Activated CD8-positive, alpha-beta T cell treated with anti-CD3 and anti-CD28 coated beads for 36 hours (primary cell): Measurements from ENCODE around the gene AFF1. TPM values are rescaled to one million over a fixed set of nuclear protein-coding genes. Genes with fewer than 3 reads are reported as not detected.

Source experiments
- ATAC-seq: fragments of 200-7000 bp; cut with Tn5 transposase; one replicate; pipeline ENCODE4 v1.10.0; 2021; ENCODE audit warnings: mild to moderate bottlenecking, moderate library complexity
- CTCF ChIA-PET: fragments of 350-600 bp; sonication (Branson Sonifier 250); formaldehyde crosslinking; loops from one replicate; lab custom pipeline; 2021; ENCODE audit warnings: antibody characterized with exemption; lab: Charles Lee
- POLR2A ChIA-PET: fragments of 350-600 bp; sonication (Branson Sonifier 250); formaldehyde crosslinking; loops from one replicate; lab custom pipeline; 2021; ENCODE audit warnings: antibody characterized with exemption; lab: Charles Lee
- DNase-seq: peaks from one replicate; pipeline ENCODE4 v3.0.0-alpha.2; 2020
- H3K27ac Mint-ChIP-seq: one replicate; pipeline ENCODE4 v1.8.0; 2021; ENCODE audit warnings: mild to moderate bottlenecking, mixed read lengths
- H3K27me3 Mint-ChIP-seq: one replicate; pipeline ENCODE4 v1.8.0; 2021; ENCODE audit warnings: mixed read lengths
- H3K36me3 Mint-ChIP-seq: one replicate; pipeline ENCODE4 v1.8.0; 2021; ENCODE audit warnings: low read depth, mixed read lengths
- H3K4me1 Mint-ChIP-seq: one replicate; pipeline ENCODE4 v1.8.0; 2021; ENCODE audit warnings: low read depth, mixed read lengths
- H3K4me3 Mint-ChIP-seq: one replicate; pipeline ENCODE4 v1.8.0; 2021; ENCODE audit warnings: mild to moderate bottlenecking, moderate library complexity, mixed read lengths
- H3K9me3 Mint-ChIP-seq: one replicate; pipeline ENCODE4 v1.8.0; 2021; ENCODE audit warnings: mixed read lengths
- intact Hi-C: fragments of 100-400 bp; cut with micrococcal nuclease; formaldehyde crosslinking; loops from one replicate; pipeline ENCODE4 v1.10.0; 2022
- total RNA-seq, 2 experiments: library from RNA; stranded (reverse); gene quantifications; one replicate each; pipeline ENCODE4 v1.2.3, GENCODE V29; 2021
- TF ChIP-seq, protein P1 (sequence below): fragments of 200-600 bp; IDR thresholded peaks from one replicate; pipeline ENCODE4 v1.8.0; 2022; ENCODE audit warnings: antibody characterized with exemption, mild to moderate bottlenecking

AFF1 gene
- total RNA-seq, 2 experiments from 2014 or later, result 40.3 to 45.4 TPM

DNA sequence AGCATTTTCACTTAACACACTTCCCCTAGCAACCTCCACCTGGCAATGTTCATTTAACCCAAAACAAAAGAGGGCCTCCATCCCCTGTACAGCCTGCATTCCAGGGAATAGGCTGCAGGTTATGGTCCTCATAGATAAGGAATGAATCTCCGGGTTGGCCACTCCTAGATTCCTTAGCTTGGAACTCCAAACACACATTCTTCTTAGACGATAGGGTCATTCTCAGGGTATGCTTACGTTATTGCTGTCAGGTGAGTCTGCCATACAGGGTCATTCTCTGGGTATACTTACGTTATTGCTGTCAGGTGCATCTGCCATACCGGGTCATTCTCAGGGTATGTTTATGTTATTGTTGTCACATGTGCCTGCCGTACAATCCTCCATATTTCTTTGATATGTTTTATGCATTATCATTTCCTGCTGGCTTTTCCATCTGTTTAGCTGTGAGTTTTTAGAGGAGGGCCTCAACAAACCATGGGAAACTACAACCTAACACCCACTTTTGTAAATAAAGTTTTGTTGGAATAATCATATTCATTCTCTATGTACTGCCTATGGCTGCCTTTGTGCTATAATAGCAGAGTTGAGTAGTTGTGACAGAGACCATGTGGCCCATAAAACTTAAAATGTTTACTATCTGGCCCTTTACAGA, 8.2 kb upstream of the AFF1 start:
- H3K27ac Mint-ChIP-seq, result no peak overlapping the region
- POLR2A ChIA-PET, result interaction anchor here (0.5 kb wide), 1 partner anchor 147 kb away, joined by 3 read pairs; no protein-coding TSS in a partner anchor
- TF ChIP-seq, protein P1, sequence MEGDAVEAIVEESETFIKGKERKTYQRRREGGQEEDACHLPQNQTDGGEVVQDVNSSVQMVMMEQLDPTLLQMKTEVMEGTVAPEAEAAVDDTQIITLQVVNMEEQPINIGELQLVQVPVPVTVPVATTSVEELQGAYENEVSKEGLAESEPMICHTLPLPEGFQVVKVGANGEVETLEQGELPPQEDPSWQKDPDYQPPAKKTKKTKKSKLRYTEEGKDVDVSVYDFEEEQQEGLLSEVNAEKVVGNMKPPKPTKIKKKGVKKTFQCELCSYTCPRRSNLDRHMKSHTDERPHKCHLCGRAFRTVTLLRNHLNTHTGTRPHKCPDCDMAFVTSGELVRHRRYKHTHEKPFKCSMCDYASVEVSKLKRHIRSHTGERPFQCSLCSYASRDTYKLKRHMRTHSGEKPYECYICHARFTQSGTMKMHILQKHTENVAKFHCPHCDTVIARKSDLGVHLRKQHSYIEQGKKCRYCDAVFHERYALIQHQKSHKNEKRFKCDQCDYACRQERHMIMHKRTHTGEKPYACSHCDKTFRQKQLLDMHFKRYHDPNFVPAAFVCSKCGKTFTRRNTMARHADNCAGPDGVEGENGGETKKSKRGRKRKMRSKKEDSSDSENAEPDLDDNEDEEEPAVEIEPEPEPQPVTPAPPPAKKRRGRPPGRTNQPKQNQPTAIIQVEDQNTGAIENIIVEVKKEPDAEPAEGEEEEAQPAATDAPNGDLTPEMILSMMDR, result no peak
- peaks cover 24% of the 10 kb centered on the region for H3K4me1 Mint-ChIP-seq
- ATAC-seq (no peak), DNase-seq (no peak)
- H3K27me3 Mint-ChIP-seq, result no peaks in the 10 kb centered on the region
- CTCF ChIA-PET, result interaction anchor here (1.5 kb wide), 1 partner anchor 167 kb away, joined by 7 read pairs; no protein-coding TSS in a partner anchor
- intact Hi-C loops, result no loop called here
- H3K4me3 Mint-ChIP-seq, result no peak overlapping the region
- no peaks in the 10 kb centered on the region for H3K9me3 Mint-ChIP-seq
- peaks cover 5% of the 10 kb centered on the region for H3K36me3 Mint-ChIP-seq

DNA sequence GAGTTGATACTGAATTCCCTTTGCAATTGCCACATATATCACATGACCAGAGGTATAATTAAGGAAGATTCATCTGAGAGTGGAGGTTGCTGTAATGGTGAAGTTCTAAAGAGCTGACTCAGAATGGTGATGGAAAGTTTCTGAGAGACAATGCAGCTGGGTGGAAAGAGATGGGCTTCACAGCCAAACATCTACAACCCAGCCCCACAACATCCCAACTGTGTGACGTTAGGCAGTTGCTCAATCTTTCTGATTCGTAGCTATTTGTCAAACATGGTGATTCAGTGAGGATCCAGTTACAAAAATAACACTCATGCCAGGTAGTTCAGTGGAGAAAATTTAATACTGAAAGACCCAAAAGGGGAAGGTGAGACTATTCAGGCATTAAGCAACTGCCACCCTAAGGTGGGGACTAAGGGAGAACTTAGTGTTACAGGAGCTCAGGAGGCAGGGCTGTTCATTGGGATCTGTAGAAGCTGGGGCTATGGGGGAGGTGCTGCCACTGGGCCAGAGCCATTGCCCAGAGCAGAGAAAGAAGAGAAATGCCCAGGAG, 6.9 kb upstream of the AFF1 start:
- H3K27me3 Mint-ChIP-seq, result no peaks in the 10 kb centered on the region
- DNase-seq (peak; percentile 24), ATAC-seq (peak; percentile 70)
- intact Hi-C loops, result no loop called here
- peaks cover 24% of the 10 kb centered on the region for H3K4me1 Mint-ChIP-seq
- TF ChIP-seq, protein P1, result no peak
- POLR2A ChIA-PET, result interaction anchor here (0.8 kb wide), 1 partner anchor 79 kb away, joined by 3 read pairs; no protein-coding TSS in a partner anchor
- H3K36me3 Mint-ChIP-seq, result peaks cover 5% of the 10 kb centered on the region
- CTCF ChIA-PET, result interaction anchor here (1.1 kb wide), 1 partner anchor 165 kb away, joined by 3 read pairs; no protein-coding TSS in a partner anchor
- peak overlapping the region; percentile 10 for H3K27ac Mint-ChIP-seq
- H3K4me3 Mint-ChIP-seq, result no peak overlapping the region
- no peaks in the 10 kb centered on the region for H3K9me3 Mint-ChIP-seq

DNA sequence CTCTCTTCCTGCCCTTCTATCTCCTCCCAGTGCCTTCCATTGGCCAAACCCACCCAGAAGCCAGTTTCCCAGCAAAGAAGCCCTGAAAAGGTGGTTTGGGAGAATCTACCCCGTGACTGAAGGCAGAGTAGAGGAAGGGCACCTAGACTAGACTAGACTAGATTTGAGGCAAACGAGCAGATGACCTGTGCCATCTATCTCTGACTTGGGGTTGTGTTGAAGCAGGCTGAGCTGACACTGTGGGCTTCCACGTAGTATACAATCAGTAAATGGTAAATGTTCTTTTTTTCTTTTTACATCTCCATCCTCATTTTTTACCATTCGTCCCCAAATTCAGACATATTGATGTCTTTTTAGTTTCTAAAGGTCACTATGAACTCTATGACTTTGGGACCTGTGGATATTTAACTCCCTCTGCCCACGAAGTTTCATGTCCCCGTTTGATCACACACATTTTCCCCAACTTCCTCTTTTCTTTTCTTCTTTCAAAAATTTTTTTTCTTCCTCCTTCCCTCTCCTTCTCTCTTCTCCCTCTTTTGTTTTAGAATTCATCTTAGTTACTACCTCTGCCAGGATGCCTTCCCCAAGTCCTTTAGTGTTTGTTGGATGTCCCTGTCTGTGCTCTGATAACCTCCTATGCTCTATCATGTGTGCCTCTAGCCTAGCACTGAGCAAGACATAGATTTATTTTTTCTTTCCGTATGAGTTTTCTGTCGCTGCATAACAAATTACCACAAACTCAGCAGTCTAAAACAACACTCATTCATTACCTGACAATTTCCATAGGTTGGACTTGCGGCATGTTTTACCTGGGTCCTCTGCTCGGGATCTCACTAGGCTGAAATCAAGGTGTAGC, 6.2 kb upstream of the AFF1 start:
- ATAC-seq (no peak), DNase-seq (no peak)
- peak overlapping the region; percentile 10 for H3K27ac Mint-ChIP-seq
- TF ChIP-seq, protein P1, result no peak
- intact Hi-C loops, result no loop called here
- peaks cover 26% of the 10 kb centered on the region for H3K4me1 Mint-ChIP-seq
- H3K9me3 Mint-ChIP-seq, result no peaks in the 10 kb centered on the region
- peaks cover 5% of the 10 kb centered on the region for H3K36me3 Mint-ChIP-seq
- ChIA-PET POLR2A (interaction anchor here (0.8 kb wide), 1 partner anchor 78 kb away, joined by 3 read pairs; no protein-coding TSS in a partner anchor), CTCF (interaction anchor here (1.1 kb wide), 1 partner anchor 165 kb away, joined by 3 read pairs; no protein-coding TSS in a partner anchor)
- no peaks in the 10 kb centered on the region for H3K27me3 Mint-ChIP-seq
- H3K4me3 Mint-ChIP-seq, result no peak overlapping the region

DNA sequence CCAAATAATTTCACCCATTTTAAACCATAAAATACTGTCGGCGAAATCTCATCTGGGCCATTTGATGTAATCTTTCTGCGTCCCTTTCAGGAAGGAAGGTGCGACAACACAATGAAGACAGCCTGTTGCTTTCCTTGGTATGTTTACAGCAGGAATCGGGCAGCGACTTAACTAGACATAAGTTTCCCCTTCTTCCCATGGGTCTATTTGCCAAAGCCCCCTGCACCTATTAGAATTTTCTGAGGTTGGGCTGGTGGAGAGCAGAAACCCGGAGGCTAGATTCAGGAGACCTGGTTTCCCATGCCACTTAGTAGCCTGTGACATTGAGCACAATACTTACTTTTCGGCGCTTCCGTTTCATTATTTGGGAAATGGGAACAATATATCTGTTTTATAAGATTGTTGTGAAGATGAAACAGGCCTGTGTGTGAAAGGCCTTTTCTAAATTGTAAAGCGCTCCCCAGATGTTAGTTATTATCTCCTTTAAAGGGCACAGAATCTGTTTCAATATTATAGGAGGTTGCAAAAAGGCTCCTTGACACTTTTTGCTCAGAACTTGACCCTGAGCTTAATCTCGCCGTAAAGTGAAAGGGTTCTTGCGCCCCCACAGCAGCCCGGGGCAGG, 552 bp upstream of the AFF1 start:
- Mint-ChIP-seq H3K27ac (peak overlapping the region; percentile 89), H3K4me1 (peaks cover 36% of the 10 kb centered on the region), H3K27me3 (no peaks in the 10 kb centered on the region), H3K9me3 (no peaks in the 10 kb centered on the region), H3K36me3 (peaks cover 5% of the 10 kb centered on the region), H3K4me3 (peak overlapping the region; percentile 86)
- ChIA-PET POLR2A (interaction anchor here (0.9 to 5.0 kb wide), 5 partner anchors 12 to 169 kb away, joined by 4 to 68 read pairs (median 7); no protein-coding TSS in a partner anchor), CTCF (interaction anchor here (0.7 to 6.1 kb wide), 19 partner anchors 11 to 434 kb away, joined by 3 to 45 read pairs (median 4); no protein-coding TSS in a partner anchor)
- intact Hi-C loops, result no loop called here
- TF ChIP-seq, protein P1, result no peak
- DNase-seq (no peak), ATAC-seq (no peak)
